Right hindlimb (tissue), 1 donor: Measurements from ENCODE around the gene CCDC191.

ENCODE experiments used
- DNase-seq: peaks from one replicate; pipeline ENCODE4 v3.0.0-alpha.2; 2018

Gene CCDC191

GRCh38 chr3:114056130-114057010 is at the start of gene CCDC191, which contains the start of gene QTRT2:
Gene CCDC191, minus strand, starts transcription at chr3:114056526. Its CDS starts 60 bp downstream, at chr3:114056466.
Gene QTRT2, plus strand, starts transcription at chr3:114056737. Its CDS starts 8,521 bp downstream, at chr3:114065258.
- DNase-seq, result peak; percentile 99

GRCh38 chr3:114104414-114104813 is 48.1 kb upstream of the CCDC191 start:
- DNase-seq, result no peak

- DNase-seq, result no peak
Observed at GRCh38 chr3:114103858-114104257, 47.5 kb upstream of the CCDC191 start.

GRCh38 chr3:114103181-114103580 is 46.9 kb upstream of the CCDC191 start:
- DNase-seq, result no peak

GRCh38 chr3:114101101-114101500 is 44.8 kb upstream of the CCDC191 start:
- DNase-seq, result no peak

- no peak for DNase-seq
Observed at GRCh38 chr3:114095796-114096195, 39.5 kb upstream of the CCDC191 start.

- DNase-seq, result no peak
Observed at GRCh38 chr3:114093596-114093995, 37.3 kb upstream of the CCDC191 start.

- no peak for DNase-seq
Observed at GRCh38 chr3:114093016-114093380, 36.7 kb upstream of the CCDC191 start.

- DNase-seq, result no peak
Observed at GRCh38 chr3:114092151-114093015, 36.1 kb upstream of the CCDC191 start.

GRCh38 chr3:114089675-114090074 is 33.3 kb upstream of the CCDC191 start:
- no peak for DNase-seq

GRCh38 chr3:114086356-114086755 is 30.0 kb upstream of the CCDC191 start:
- no peak for DNase-seq

GRCh38 chr3:114083112-114083511 is 26.8 kb upstream of the CCDC191 start:
- no peak for DNase-seq

- no peak for DNase-seq
Observed at GRCh38 chr3:114081037-114081436, 24.7 kb upstream of the CCDC191 start.

- DNase-seq, result no peak
Observed at GRCh38 chr3:114080201-114080600, 23.9 kb upstream of the CCDC191 start.

GRCh38 chr3:114079761-114080160 is 23.4 kb upstream of the CCDC191 start:
- DNase-seq, result no peak

- no peak for DNase-seq
Observed at GRCh38 chr3:114078126-114078525, 21.8 kb upstream of the CCDC191 start.

- no peak for DNase-seq
Observed at GRCh38 chr3:114076711-114077110, 20.4 kb upstream of the CCDC191 start.

- no peak for DNase-seq
Observed at GRCh38 chr3:114071786-114072185, 15.5 kb upstream of the CCDC191 start.

GRCh38 chr3:114068336-114068735 is 12.0 kb upstream of the CCDC191 start:
- DNase-seq, result no peak

- no peak for DNase-seq
Observed at GRCh38 chr3:114067804-114068203, 11.5 kb upstream of the CCDC191 start.

GRCh38 chr3:114060906-114061655 is 4.8 kb upstream of the CCDC191 start:
- DNase-seq, result no peak

- DNase-seq, result no peak
Observed at GRCh38 chr3:114058646-114059045, 2.3 kb upstream of the CCDC191 start.

- no peak for DNase-seq
Observed at GRCh38 chr3:114057011-114057347, 653 bp upstream of the CCDC191 start.
